ENCODE measurements around the gene SYNE2.

The SYNE2 gene

DNA sequence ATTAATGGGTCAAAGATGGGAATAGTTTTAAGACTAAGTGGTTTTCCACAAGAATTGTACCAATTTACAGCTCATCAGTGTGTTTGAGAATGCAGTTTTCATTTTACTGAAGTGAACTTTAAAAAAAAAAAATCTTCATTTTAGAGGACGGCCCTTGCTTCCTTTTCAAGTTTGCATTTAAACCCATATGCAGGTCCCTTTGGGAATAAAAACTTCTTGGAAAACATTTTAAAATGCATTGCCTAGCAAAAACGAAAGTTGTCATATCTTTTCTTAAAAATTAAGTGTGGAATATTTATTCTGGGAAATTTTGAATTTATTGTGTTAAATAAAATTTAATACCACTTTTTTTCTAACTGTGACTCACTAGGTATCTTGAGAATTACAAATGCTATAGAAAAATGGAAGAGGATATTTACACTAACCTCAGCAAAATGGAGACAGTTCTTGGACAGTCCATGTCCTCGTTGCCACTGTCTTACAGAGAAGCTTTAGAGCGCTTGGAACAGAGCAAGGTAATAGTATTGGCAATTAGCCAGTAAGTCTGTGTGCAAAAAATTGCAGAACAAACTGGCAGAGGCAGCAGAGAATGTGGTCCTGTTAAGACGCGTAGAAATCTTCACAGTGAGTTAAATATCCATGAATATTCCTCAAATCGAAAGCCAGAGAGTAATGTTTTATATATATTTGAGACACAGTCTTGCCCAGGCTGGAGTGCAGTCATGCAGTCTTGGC is 209.7 kb downstream of the SYNE2 start:
- ATAC-seq (ENCODE audit: low read depth), result no peak
- no peaks in the 10 kb centered on the region for H3K36me3 ChIP-seq (ENCODE audit: low read depth)

DNA sequence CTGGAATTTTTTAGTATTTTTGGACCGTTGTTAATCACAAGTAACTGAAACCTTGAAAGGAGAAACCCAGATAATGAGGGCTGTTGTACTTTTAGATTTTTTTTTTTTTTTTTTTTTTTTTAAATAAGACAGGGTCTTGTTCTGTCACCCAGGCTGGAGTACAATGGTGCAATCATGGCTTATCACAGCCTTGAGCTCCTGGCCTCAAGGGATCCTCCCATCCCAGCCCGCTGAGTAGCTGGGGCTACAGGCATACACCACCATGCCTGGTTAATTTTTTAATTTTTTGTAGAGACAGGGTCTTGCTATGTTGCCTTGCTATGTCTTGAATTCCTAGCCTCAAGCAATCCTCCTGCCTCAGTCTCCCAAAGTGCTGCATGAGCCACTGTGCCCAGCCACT is 211.6 kb downstream of the SYNE2 start:
- Histone ChIP-seq H3K4me3 (ENCODE audit: severe bottlenecking) (no peak overlapping the region), H3K27me3 (ENCODE audit: insufficient read depth, poor library complexity, severe bottlenecking) (no peaks in the 10 kb centered on the region), H3K27ac (ENCODE audit: poor library complexity, severe bottlenecking) (no peak overlapping the region), H3K9me3 (ENCODE audit: severe bottlenecking) (no peaks in the 10 kb centered on the region), H3K36me3 (ENCODE audit: low read depth) (no peaks in the 10 kb centered on the region), H3K4me1 (ENCODE audit: insufficient read depth, poor library complexity, severe bottlenecking) (peaks cover 31% of the 10 kb centered on the region)
- DNase-seq (ENCODE audit: low spot score) (no peak), ATAC-seq (ENCODE audit: low read depth) (no peak)
- TF ChIP-seq, protein P1, sequence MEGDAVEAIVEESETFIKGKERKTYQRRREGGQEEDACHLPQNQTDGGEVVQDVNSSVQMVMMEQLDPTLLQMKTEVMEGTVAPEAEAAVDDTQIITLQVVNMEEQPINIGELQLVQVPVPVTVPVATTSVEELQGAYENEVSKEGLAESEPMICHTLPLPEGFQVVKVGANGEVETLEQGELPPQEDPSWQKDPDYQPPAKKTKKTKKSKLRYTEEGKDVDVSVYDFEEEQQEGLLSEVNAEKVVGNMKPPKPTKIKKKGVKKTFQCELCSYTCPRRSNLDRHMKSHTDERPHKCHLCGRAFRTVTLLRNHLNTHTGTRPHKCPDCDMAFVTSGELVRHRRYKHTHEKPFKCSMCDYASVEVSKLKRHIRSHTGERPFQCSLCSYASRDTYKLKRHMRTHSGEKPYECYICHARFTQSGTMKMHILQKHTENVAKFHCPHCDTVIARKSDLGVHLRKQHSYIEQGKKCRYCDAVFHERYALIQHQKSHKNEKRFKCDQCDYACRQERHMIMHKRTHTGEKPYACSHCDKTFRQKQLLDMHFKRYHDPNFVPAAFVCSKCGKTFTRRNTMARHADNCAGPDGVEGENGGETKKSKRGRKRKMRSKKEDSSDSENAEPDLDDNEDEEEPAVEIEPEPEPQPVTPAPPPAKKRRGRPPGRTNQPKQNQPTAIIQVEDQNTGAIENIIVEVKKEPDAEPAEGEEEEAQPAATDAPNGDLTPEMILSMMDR (IDR thresholded peaks at IDR 0.05; ENCODE audit: poor library complexity, severe bottlenecking), result no peak

More for the DNA sequence above, 209.7 kb downstream of the SYNE2 start:
- no peaks in the 10 kb centered on the region for H3K27me3 ChIP-seq (ENCODE audit: insufficient read depth, poor library complexity, severe bottlenecking)
- DNase-seq (ENCODE audit: low spot score), result no peak
- TF ChIP-seq, protein P1 (IDR thresholded peaks at IDR 0.05; ENCODE audit: poor library complexity, severe bottlenecking), result no peak
- H3K27ac ChIP-seq (ENCODE audit: poor library complexity, severe bottlenecking), result no peak overlapping the region
- H3K9me3 ChIP-seq (ENCODE audit: severe bottlenecking), result no peaks in the 10 kb centered on the region
- no peak overlapping the region for H3K4me3 ChIP-seq (ENCODE audit: severe bottlenecking)
- peaks cover 31% of the 10 kb centered on the region for H3K4me1 ChIP-seq (ENCODE audit: insufficient read depth, poor library complexity, severe bottlenecking)

DNA sequence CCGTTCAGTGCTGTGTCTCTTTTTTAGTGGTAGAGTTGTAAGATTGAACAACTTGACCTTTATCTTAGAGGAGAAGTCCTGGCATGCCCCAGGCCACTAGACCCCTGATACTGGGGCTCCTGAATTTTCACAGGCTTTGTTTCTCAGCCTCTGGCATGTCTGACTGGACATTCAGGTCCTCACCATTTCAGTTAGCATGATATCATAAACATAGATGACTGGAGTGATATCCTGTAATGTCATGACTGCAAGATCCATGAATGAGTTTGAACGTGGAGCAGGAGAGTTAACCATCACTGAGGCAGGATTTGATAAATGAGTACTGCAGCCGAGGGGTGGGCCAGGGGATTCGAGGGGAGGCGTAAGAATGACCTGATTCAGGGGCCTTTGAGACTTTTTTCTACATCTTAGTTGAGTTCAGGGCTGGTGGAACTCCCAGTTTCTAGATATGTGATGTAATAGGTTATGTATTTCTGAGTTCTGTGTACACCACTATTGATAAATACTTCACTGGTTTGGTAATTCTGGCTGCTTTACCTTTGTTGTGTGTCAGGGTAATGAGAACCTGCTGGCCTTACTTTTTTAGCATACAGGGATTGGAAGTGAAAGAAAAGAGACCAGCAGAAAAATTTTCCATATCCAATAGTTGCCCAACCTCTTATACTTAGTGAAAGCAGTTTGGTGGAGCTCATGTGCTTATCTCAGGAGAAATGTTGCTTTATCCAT is 217.0 kb downstream of the SYNE2 start:
- Histone ChIP-seq H3K27ac (ENCODE audit: poor library complexity, severe bottlenecking) (no peak overlapping the region), H3K27me3 (ENCODE audit: insufficient read depth, poor library complexity, severe bottlenecking) (no peaks in the 10 kb centered on the region), H3K9me3 (ENCODE audit: severe bottlenecking) (no peaks in the 10 kb centered on the region), H3K4me1 (ENCODE audit: insufficient read depth, poor library complexity, severe bottlenecking) (peaks cover 5% of the 10 kb centered on the region), H3K4me3 (ENCODE audit: severe bottlenecking) (no peak overlapping the region), H3K36me3 (ENCODE audit: low read depth) (peaks cover 14% of the 10 kb centered on the region)
- TF ChIP-seq, protein P1 (IDR thresholded peaks at IDR 0.05; ENCODE audit: poor library complexity, severe bottlenecking), result no peak
- DNase-seq (ENCODE audit: low spot score) (no peak), ATAC-seq (ENCODE audit: low read depth) (no peak)

DNA sequence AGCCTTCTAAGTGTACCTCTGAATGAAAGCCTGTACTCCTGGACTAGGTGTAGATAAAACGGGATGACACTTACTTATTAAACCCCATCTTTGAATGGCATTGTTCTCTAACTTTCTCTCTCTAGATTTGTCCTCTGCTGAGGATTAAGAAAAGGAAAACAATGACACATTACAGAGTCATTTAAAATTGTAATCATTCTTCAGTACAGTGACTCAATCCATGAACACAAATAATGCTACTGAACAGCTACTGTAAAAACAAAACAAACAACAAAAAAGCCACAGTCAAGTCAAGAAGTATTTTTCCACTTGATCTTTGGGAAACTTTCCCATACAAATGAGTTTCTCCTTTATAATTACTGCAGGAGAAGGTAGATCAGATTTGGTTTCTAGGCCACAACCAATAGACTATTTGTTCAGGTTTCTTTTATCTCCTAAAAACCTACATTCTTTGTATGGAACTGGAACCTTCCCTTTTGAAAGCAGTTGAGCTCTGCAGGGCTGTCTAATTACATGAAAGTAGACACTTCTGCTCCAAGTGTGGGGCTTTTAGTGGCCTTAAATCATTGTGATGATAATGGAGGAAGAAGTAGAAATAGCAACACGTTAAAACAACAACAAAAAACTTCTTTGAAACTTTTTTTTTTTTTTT is 222.3 kb downstream of the SYNE2 start:
- DNase-seq (ENCODE audit: low spot score), result no peak
- Histone ChIP-seq H3K4me1 (ENCODE audit: insufficient read depth, poor library complexity, severe bottlenecking) (peaks cover 11% of the 10 kb centered on the region), H3K27ac (ENCODE audit: poor library complexity, severe bottlenecking) (peak overlapping the region; percentile 6), H3K27me3 (ENCODE audit: insufficient read depth, poor library complexity, severe bottlenecking) (no peaks in the 10 kb centered on the region), H3K36me3 (ENCODE audit: low read depth) (peaks cover 30% of the 10 kb centered on the region), H3K9me3 (ENCODE audit: severe bottlenecking) (no peaks in the 10 kb centered on the region), H3K4me3 (ENCODE audit: severe bottlenecking) (no peak overlapping the region)
- TF ChIP-seq, protein P1 (IDR thresholded peaks at IDR 0.05; ENCODE audit: poor library complexity, severe bottlenecking), result no peak
- peak; percentile 97 for ATAC-seq (ENCODE audit: low read depth)
